CD4-positive, alpha-beta memory T cell (primary cell): ENCODE data around the gene SACS. TPM values are rescaled to one million over a fixed set of nuclear protein-coding genes. Genes with fewer than 3 reads are reported as not detected.
A peak's percentile ranks its signal among the peaks of the same experiment; 100 is the strongest.

Experiments used
- CTCF ChIA-PET: fragments of 350-600 bp; sonication (Branson Sonifier 250); formaldehyde crosslinking; loops from one replicate; lab custom pipeline; 2021; ENCODE audit warnings: inconsistent platforms; ENCODE audit not compliant: partially characterized antibody; lab: Charles Lee
- POLR2A ChIA-PET: fragments of 350-600 bp; sonication (Branson Sonifier 250); formaldehyde crosslinking; loops from one replicate; lab custom pipeline; 2021; ENCODE audit not compliant: partially characterized antibody; lab: Charles Lee
- DNase-seq, 5 donors: peaks; one replicate each; pipeline versions ENCODE4 v3.0.0 to v3.0.0-alpha.2; 2020 to 2022; ENCODE audit warnings: mixed read lengths in 1 of 5
- H3K27ac ChIP-seq: one replicate; pipeline ENCODE4 v1.7.0; 2013; ENCODE audit warnings: low read depth, low read length
- H3K27me3 ChIP-seq: 2 replicates; pipeline ENCODE4 v1.7.0; 2013; ENCODE audit warnings: mild to moderate bottlenecking, low read length, moderate library complexity; ENCODE audit not compliant: insufficient read depth
- H3K36me3 ChIP-seq: 2 replicates; pipeline ENCODE4 v1.7.0; 2013; ENCODE audit warnings: mild to moderate bottlenecking, low read length, moderate library complexity; ENCODE audit not compliant: insufficient read depth
- H3K4me1 ChIP-seq: 2 replicates; pipeline ENCODE4 v1.7.0; 2013; ENCODE audit warnings: mild to moderate bottlenecking, low read length, moderate library complexity; ENCODE audit not compliant: insufficient read depth
- H3K4me3 ChIP-seq, 2 donors: one replicate each; pipeline ENCODE4 v1.7.0; 2013; ENCODE audit warnings: low read length in 2 of 2, mild to moderate bottlenecking in 1 of 2
- H3K9me3 ChIP-seq, 2 donors: one replicate each; pipeline ENCODE4 v1.7.0; 2013; ENCODE audit warnings: low read length in 2 of 2, control low read depth in 1 of 2; ENCODE audit not compliant: control insufficient read depth in 1 of 2
- H3K27ac Mint-ChIP-seq, 7 donors: one replicate each; pipeline ENCODE4 v1.8.0; 2020 to 2021; ENCODE audit warnings: mixed read lengths in 7 of 7, mild to moderate bottlenecking in 6 of 7, inconsistent platforms in 3 of 7, moderate library complexity in 3 of 7
- H3K27me3 Mint-ChIP-seq, 2 donors: one replicate each; pipeline ENCODE4 v1.8.0; 2020 to 2021; ENCODE audit warnings: mixed read lengths in 2 of 2
- H3K36me3 Mint-ChIP-seq, 2 donors: one replicate each; pipeline ENCODE4 v1.8.0; 2020 to 2021; ENCODE audit warnings: mixed read lengths in 2 of 2, inconsistent platforms in 1 of 2, mild to moderate bottlenecking in 1 of 2
- H3K4me1 Mint-ChIP-seq, 4 donors: one replicate each; pipeline ENCODE4 v1.8.0; 2020 to 2021; ENCODE audit warnings: mixed read lengths in 4 of 4, mild to moderate bottlenecking in 1 of 4
- H3K4me3 Mint-ChIP-seq, 8 donors: one replicate each; pipeline ENCODE4 v1.8.0; 2020 to 2021; ENCODE audit warnings: mixed read lengths in 8 of 8, mild to moderate bottlenecking in 7 of 8, moderate library complexity in 6 of 8, inconsistent platforms in 3 of 8
- H3K9me3 Mint-ChIP-seq, 8 donors: one replicate each; pipeline ENCODE4 v1.8.0; 2020 to 2021; ENCODE audit warnings: mixed read lengths in 8 of 8, mild to moderate bottlenecking in 5 of 8, inconsistent platforms in 3 of 8, moderate library complexity in 1 of 8
- intact Hi-C: fragments of 100-400 bp; cut with micrococcal nuclease; formaldehyde crosslinking; loops from one replicate; pipeline ENCODE4 v1.15.1; 2023
- polyA plus RNA-seq, 2 donors: library from polyadenylated mRNA; unstranded; fragments of 300-500 nt; fragmentation: Illumina TruSeq; gene quantifications; one replicate each; pipeline ENCODE4 v1.2.3, GENCODE V29; 2021
- total RNA-seq, 2 experiments: library from RNA; stranded (reverse); gene quantifications; one replicate each; pipeline ENCODE4 v1.2.3, GENCODE V29; 2021

The SACS gene
- total and polyA plus RNA-seq, 4 experiments from 2014 or later, result 5.2 to 32.8 (median 18.3) TPM

- no peak overlapping the region for H3K4me3 Mint-ChIP-seq
Measured at GRCh38 chr13:23348262-23349127, 85.0 kb downstream of the SACS start.

GRCh38 chr13:23347601-23348000 lies 85.9 kb downstream of the SACS start:
- Mint-ChIP-seq H3K36me3 (peaks cover 85 to 88% of the 10 kb centered on the region in 2 donors), H3K27me3 (no peaks in the 10 kb centered on the region), H3K9me3 (peaks cover 0 to 5% (median 0%) of the 10 kb centered on the region in 8 donors), H3K4me1 (peaks cover 0 to 10% (median 6%) of the 10 kb centered on the region in 4 donors), H3K4me3 (no peak overlapping the region), H3K27ac (no peak overlapping the region)
- no peaks in the 10 kb centered on the region for H3K27me3 ChIP-seq
- CTCF ChIA-PET, result no interaction called here
- no peaks in the 10 kb centered on the region for H3K4me1 ChIP-seq
- H3K36me3 ChIP-seq, result peaks cover 18% of the 10 kb centered on the region
- H3K27ac ChIP-seq, result no peak overlapping the region
- intact Hi-C loops, result no loop called here
- POLR2A ChIA-PET, result interaction anchor here (1.9 kb wide), 1 partner anchor 28 kb away, joined by 4 read pairs; no protein-coding TSS in a partner anchor
- H3K4me3 ChIP-seq, result no peak overlapping the region
- no peak for DNase-seq
- no peaks in the 10 kb centered on the region for H3K9me3 ChIP-seq

More at GRCh38 chr13:23348262-23349127, 85.0 kb downstream of the SACS start:
- Mint-ChIP-seq H3K9me3 (peaks cover 0 to 5% (median 0%) of the 10 kb centered on the region in 8 donors), H3K27ac (peak overlapping the region in 1 of 7 donors; percentile 8), H3K4me1 (peaks cover 5 to 13% (median 8%) of the 10 kb centered on the region in 4 donors), H3K36me3 (peaks cover 87 to 92% of the 10 kb centered on the region in 2 donors), H3K27me3 (no peaks in the 10 kb centered on the region)
- Histone ChIP-seq H3K27ac (no peak overlapping the region), H3K27me3 (no peaks in the 10 kb centered on the region), H3K36me3 (peaks cover 24% of the 10 kb centered on the region), H3K9me3 (no peaks in the 10 kb centered on the region), H3K4me3 (no peak overlapping the region), H3K4me1 (no peaks in the 10 kb centered on the region)
- ChIA-PET POLR2A (no interaction called here), CTCF (no interaction called here)
- intact Hi-C loops, result no loop called here
- no peak for DNase-seq

GRCh38 chr13:23344931-23345595 lies 88.4 kb downstream of the SACS start:
- no peaks in the 10 kb centered on the region for H3K27me3 ChIP-seq
- H3K27ac Mint-ChIP-seq, result peak overlapping the region in 1 of 7 donors; percentile 52
- H3K36me3 ChIP-seq, result peaks cover 29% of the 10 kb centered on the region
- POLR2A ChIA-PET, result no interaction called here
- no peak overlapping the region for H3K4me3 ChIP-seq
- CTCF ChIA-PET, result no interaction called here
- no peak overlapping the region for H3K27ac ChIP-seq
- H3K9me3 ChIP-seq, result no peaks in the 10 kb centered on the region
- no peaks in the 10 kb centered on the region for H3K27me3 Mint-ChIP-seq
- no peak overlapping the region for H3K4me3 Mint-ChIP-seq
- peaks cover 77 to 81% of the 10 kb centered on the region in 2 donors for H3K36me3 Mint-ChIP-seq
- H3K9me3 Mint-ChIP-seq, result peaks cover 0 to 9% (median 1%) of the 10 kb centered on the region in 8 donors
- DNase-seq, result no peak
- peaks cover 0 to 8% (median 4%) of the 10 kb centered on the region in 4 donors for H3K4me1 Mint-ChIP-seq
- intact Hi-C loops, result no loop called here
- no peaks in the 10 kb centered on the region for H3K4me1 ChIP-seq

GRCh38 chr13:23339225-23339624 lies 94.3 kb downstream of the SACS start:
- intact Hi-C loops, result no loop called here
- peaks cover 0 to 11% of the 10 kb centered on the region in 2 donors for H3K9me3 ChIP-seq
- H3K4me3 Mint-ChIP-seq, result no peak overlapping the region
- CTCF ChIA-PET, result interaction anchor here (1.0 kb wide), 1 partner anchor 10 kb away, joined by 3 read pairs; no protein-coding TSS in a partner anchor
- H3K9me3 Mint-ChIP-seq, result peaks cover 0 to 46% (median 24%) of the 10 kb centered on the region in 8 donors
- H3K27ac Mint-ChIP-seq, result no peak overlapping the region
- H3K27ac ChIP-seq, result no peak overlapping the region
- DNase-seq, result no peak
- POLR2A ChIA-PET, result interaction anchor here (0.5 kb wide), 1 partner anchor 472 kb away, joined by 3 read pairs; no protein-coding TSS in a partner anchor
- H3K27me3 Mint-ChIP-seq, result no peaks in the 10 kb centered on the region
- no peak overlapping the region for H3K4me3 ChIP-seq
- H3K27me3 ChIP-seq, result no peaks in the 10 kb centered on the region
- H3K36me3 Mint-ChIP-seq, result peaks cover 45 to 56% of the 10 kb centered on the region in 2 donors
- no peaks in the 10 kb centered on the region for H3K4me1 ChIP-seq
- peaks cover 12% of the 10 kb centered on the region for H3K36me3 ChIP-seq
- H3K4me1 Mint-ChIP-seq, result no peaks in the 10 kb centered on the region

DNA sequence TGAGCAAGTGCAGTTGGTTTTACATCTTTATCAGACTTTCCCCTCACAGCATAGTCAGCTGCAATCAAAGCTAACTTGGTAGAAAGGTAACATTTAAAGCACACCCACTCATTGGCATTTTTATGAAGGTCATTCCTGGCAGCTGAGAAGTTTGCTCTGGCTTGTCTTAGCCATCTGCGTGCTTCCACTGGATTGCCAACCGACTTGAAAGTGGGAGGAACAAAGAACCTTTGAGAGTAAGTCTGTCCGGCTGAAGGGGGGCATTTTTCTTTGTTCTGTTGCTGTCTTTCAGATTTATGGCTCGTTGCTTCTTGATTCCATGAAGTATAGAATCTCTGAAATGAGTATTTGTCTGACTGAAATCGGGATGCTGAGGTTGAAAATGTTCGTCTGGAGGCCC lies 103.1 kb downstream of the SACS start:
- Mint-ChIP-seq H3K36me3 (peaks cover 11 to 23% of the 10 kb centered on the region in 2 donors), H3K4me3 (no peak overlapping the region), H3K4me1 (no peaks in the 10 kb centered on the region), H3K27me3 (no peaks in the 10 kb centered on the region), H3K27ac (no peak overlapping the region), H3K9me3 (peaks cover 7 to 70% (median 51%) of the 10 kb centered on the region in 8 donors)
- Histone ChIP-seq H3K36me3 (no peaks in the 10 kb centered on the region), H3K9me3 (peaks cover 0 to 24% of the 10 kb centered on the region in 2 donors), H3K27ac (no peak overlapping the region), H3K27me3 (no peaks in the 10 kb centered on the region), H3K4me1 (no peaks in the 10 kb centered on the region), H3K4me3 (no peak overlapping the region)
- POLR2A ChIA-PET, result no interaction called here
- no peak for DNase-seq
- intact Hi-C loops, result no loop called here
- CTCF ChIA-PET, result interaction anchor here (1.3 kb wide), 1 partner anchor 11 kb away, joined by 3 read pairs; no protein-coding TSS in a partner anchor

- no peak for DNase-seq
- Mint-ChIP-seq H3K4me1 (peaks cover 9 to 22% (median 10%) of the 10 kb centered on the region in 4 donors), H3K27me3 (no peaks in the 10 kb centered on the region), H3K27ac (no peak overlapping the region), H3K36me3 (peaks cover 0 to 4% of the 10 kb centered on the region in 2 donors), H3K9me3 (peaks cover 0 to 20% (median 9%) of the 10 kb centered on the region in 8 donors), H3K4me3 (no peak overlapping the region)
- no peaks in the 10 kb centered on the region for H3K27me3 ChIP-seq
- H3K36me3 ChIP-seq, result no peaks in the 10 kb centered on the region
- ChIA-PET POLR2A (no interaction called here), CTCF (no interaction called here)
- H3K27ac ChIP-seq, result no peak overlapping the region
- no peaks in the 10 kb centered on the region for H3K9me3 ChIP-seq
- no peak overlapping the region for H3K4me3 ChIP-seq
- peaks cover 11% of the 10 kb centered on the region for H3K4me1 ChIP-seq
- intact Hi-C loops, result no loop called here
Measured at GRCh38 chr13:23325191-23325590, 108.3 kb downstream of the SACS start.
